GM23338 (cell line): ENCODE results near the gene ELL3. TPM values are rescaled to one million over a fixed set of nuclear protein-coding genes. Genes with fewer than 3 reads are reported as not detected.

Experiments
- ATAC-seq: fragments of 200-7000 bp; cut with Tn5 transposase; 3 replicates; pipeline ENCODE4 v1.9.1; 2020
- DNase-seq: peaks from one replicate; pipeline ENCODE4 v3.0.0-alpha.2; 2015; ENCODE audit warnings: low spot score
- H2AFZ ChIP-seq: fragments of 200-600 bp; sonication (generic); 2 replicates; pipeline ENCODE4 v1.8.0; 2016; ENCODE audit warnings: antibody characterized with exemption, mild to moderate bottlenecking, moderate library complexity
- H3F3A ChIP-seq: fragments of 200-600 bp; sonication (generic); replicated peaks from 2 replicates; pipeline ENCODE4 v1.8.0; 2017; ENCODE audit warnings: antibody characterized with exemption, mixed run types, low read depth
- H3K27ac ChIP-seq: fragments of 200-600 bp; sonication (generic); 2 replicates; pipeline ENCODE4 v1.6.1; 2016; ENCODE audit warnings: low read depth
- H3K27me3 ChIP-seq: fragments of 200-600 bp; sonication (generic); 2 replicates; pipeline ENCODE4 v1.8.0; 2016; ENCODE audit warnings: mild to moderate bottlenecking, mixed run types, moderate library complexity; ENCODE audit not compliant: insufficient read depth
- H3K36me3 ChIP-seq: fragments of 200-600 bp; sonication (generic); 2 replicates; pipeline ENCODE4 v1.8.0; 2016; ENCODE audit warnings: mild to moderate bottlenecking; ENCODE audit not compliant: insufficient read depth
- H3K4me1 ChIP-seq: fragments of 200-600 bp; sonication (generic); 2 replicates; pipeline ENCODE4 v1.8.0; 2016; ENCODE audit warnings: mild to moderate bottlenecking, moderate library complexity; ENCODE audit not compliant: insufficient read depth
- H3K4me2 ChIP-seq: fragments of 200-600 bp; sonication (generic); 2 replicates; pipeline ENCODE4 v1.7.1; 2017; ENCODE audit warnings: mixed run types
- H3K4me3 ChIP-seq: fragments of 200-600 bp; sonication (generic); 2 replicates; pipeline ENCODE4 v1.6.1; 2016; ENCODE audit warnings: mixed run types
- H3K79me2 ChIP-seq: fragments of 200-600 bp; sonication (generic); replicated peaks from 2 replicates; pipeline ENCODE4 v1.8.0; 2017; ENCODE audit warnings: mild to moderate bottlenecking; ENCODE audit not compliant: insufficient read depth
- H3K9me2 ChIP-seq: fragments of 200-600 bp; sonication (generic); 2 replicates; pipeline ENCODE4 v1.8.0; 2017; ENCODE audit not compliant: insufficient read depth
- H4K20me1 ChIP-seq: fragments of 200-600 bp; sonication (generic); replicated peaks from 2 replicates; pipeline ENCODE4 v1.8.0; 2017; ENCODE audit warnings: mild to moderate bottlenecking; ENCODE audit not compliant: insufficient read depth
- H3K27ac Mint-ChIP-seq: 2 replicates; pipeline ENCODE4 v1.8.0; 2020; ENCODE audit warnings: inconsistent platforms, mild to moderate bottlenecking, moderate library complexity, mixed read lengths
- H3K27me3 Mint-ChIP-seq: 3 replicates; pipeline ENCODE4 v1.8.0; 2022; ENCODE audit warnings: low read depth, mild to moderate bottlenecking, moderate library complexity, mixed read lengths, inconsistent platforms; ENCODE audit not compliant: insufficient read depth, poor library complexity
- H3K36me3 Mint-ChIP-seq: 3 replicates; pipeline ENCODE4 v1.8.0; 2021; ENCODE audit warnings: low read depth, mild to moderate bottlenecking, inconsistent platforms, moderate library complexity, mixed read lengths
- H3K4me1 Mint-ChIP-seq: 3 replicates; pipeline ENCODE4 v1.8.0; 2020; ENCODE audit warnings: mild to moderate bottlenecking, inconsistent platforms, mixed read lengths
- H3K4me3 Mint-ChIP-seq: 3 replicates; pipeline ENCODE4 v1.8.0; 2021; ENCODE audit warnings: moderate library complexity, mild to moderate bottlenecking, inconsistent platforms, mixed read lengths
- H3K9me3 Mint-ChIP-seq: 3 replicates; pipeline ENCODE4 v1.8.0; 2020; ENCODE audit warnings: moderate library complexity, mild to moderate bottlenecking, inconsistent platforms, mixed read lengths
- CREB1 ChIP-seq: fragments of 250-450 bp; sonication (Bioruptor Pico); IDR thresholded peaks from 2 replicates; pipeline ENCODE4 v1.5.0; 2020; ENCODE audit warnings: low read depth, mild to moderate bottlenecking, moderate library complexity
- ETS1 ChIP-seq: IDR thresholded peaks from 2 replicates; pipeline ENCODE4 v1.6.1; 2016; ENCODE audit warnings: antibody characterized with exemption
- EZH2 ChIP-seq: fragments of 200-600 bp; sonication (generic); IDR thresholded peaks from one replicate; pipeline ENCODE4 v1.8.0; 2017; ENCODE audit warnings: antibody characterized with exemption, mild to moderate bottlenecking, low read depth; ENCODE audit not compliant: unreplicated experiment
- EZH2phosphoT487 ChIP-seq: fragments of 200-600 bp; sonication (generic); IDR thresholded peaks from one replicate; pipeline ENCODE4 v1.8.1; 2018; ENCODE audit warnings: antibody characterized with exemption; ENCODE audit not compliant: unreplicated experiment
- JUNB ChIP-seq: IDR thresholded peaks from one replicate; pipeline ENCODE4 v1.6.1; 2016; ENCODE audit warnings: antibody characterized with exemption; ENCODE audit not compliant: unreplicated experiment
- NANOG ChIP-seq: IDR thresholded peaks from 2 replicates; pipeline ENCODE4 v1.6.1; 2016; ENCODE audit warnings: antibody characterized with exemption, borderline replicate concordance
- POLR2AphosphoS5 ChIP-seq: IDR thresholded peaks from 2 replicates; pipeline ENCODE4 v1.6.1; 2016; ENCODE audit warnings: antibody characterized with exemption, low read depth
- STAT1 ChIP-seq: IDR thresholded peaks from one replicate; pipeline ENCODE4 v1.6.1; 2016; ENCODE audit warnings: antibody characterized with exemption; ENCODE audit not compliant: unreplicated experiment
- ZNF114 ChIP-seq: fragments of 250-450 bp; sonication (Bioruptor Pico); IDR thresholded peaks from 2 replicates; pipeline ENCODE4 v1.5.0; 2020; ENCODE audit warnings: mild to moderate bottlenecking, moderate library complexity
- ZNF331 ChIP-seq: fragments of 250-450 bp; sonication (Bioruptor Pico); IDR thresholded peaks from 2 replicates; pipeline ENCODE4 v1.5.0; 2020; ENCODE audit warnings: low read depth, mild to moderate bottlenecking, moderate library complexity
- polyA plus RNA-seq: library from polyadenylated mRNA; unstranded; fragments of >200 nt; fragmentation: Nextera tagmentation; extraction: Ambion mirVana; gene quantifications from 2 replicates; pipeline ENCODE4 v1.2.1, GENCODE V29; 2016
- total RNA-seq: library from RNA; depleted of rRNA; stranded (reverse); fragments of >200 nt; shearing (Covaris generic); gene quantifications from 2 replicates; pipeline ENCODE4 v1.2.3, GENCODE V29; 2014
- TF ChIP-seq, protein P1 (sequence below), 2 experiments: fragments of 200-600 bp in 1 of 2; sonication (generic) in 1 of 2; conservative IDR thresholded peaks; 2 replicates each; pipeline versions ENCODE4 v1.5.1 to v1.6.1; 2016 to 2017; ENCODE audit warnings: antibody characterized with exemption in 2 of 2, low read depth in 2 of 2, mild to moderate bottlenecking in 2 of 2, moderate library complexity in 1 of 2
- TF ChIP-seq, protein P2 (sequence below): IDR thresholded peaks from one replicate; pipeline ENCODE4 v1.6.1; 2018; ENCODE audit warnings: antibody characterized with exemption; ENCODE audit not compliant: unreplicated experiment
- TF ChIP-seq, protein P3 (sequence below): fragments of 250-450 bp; sonication (Bioruptor Pico); IDR thresholded peaks from 2 replicates; pipeline ENCODE4 v1.5.0; 2020; ENCODE audit warnings: mild to moderate bottlenecking, moderate library complexity

ELL3 gene
- total and polyA plus RNA-seq, 2 experiments from 2014 or later: 13.6 to 14.2 TPM

GRCh38 chr15:43735416-43735815 lies 41.4 kb downstream of the ELL3 start:
- no peaks in the 10 kb centered on the region for H3K36me3 ChIP-seq
- no peak for TF ChIP-seq JUNB
- TF ChIP-seq, protein P1, sequence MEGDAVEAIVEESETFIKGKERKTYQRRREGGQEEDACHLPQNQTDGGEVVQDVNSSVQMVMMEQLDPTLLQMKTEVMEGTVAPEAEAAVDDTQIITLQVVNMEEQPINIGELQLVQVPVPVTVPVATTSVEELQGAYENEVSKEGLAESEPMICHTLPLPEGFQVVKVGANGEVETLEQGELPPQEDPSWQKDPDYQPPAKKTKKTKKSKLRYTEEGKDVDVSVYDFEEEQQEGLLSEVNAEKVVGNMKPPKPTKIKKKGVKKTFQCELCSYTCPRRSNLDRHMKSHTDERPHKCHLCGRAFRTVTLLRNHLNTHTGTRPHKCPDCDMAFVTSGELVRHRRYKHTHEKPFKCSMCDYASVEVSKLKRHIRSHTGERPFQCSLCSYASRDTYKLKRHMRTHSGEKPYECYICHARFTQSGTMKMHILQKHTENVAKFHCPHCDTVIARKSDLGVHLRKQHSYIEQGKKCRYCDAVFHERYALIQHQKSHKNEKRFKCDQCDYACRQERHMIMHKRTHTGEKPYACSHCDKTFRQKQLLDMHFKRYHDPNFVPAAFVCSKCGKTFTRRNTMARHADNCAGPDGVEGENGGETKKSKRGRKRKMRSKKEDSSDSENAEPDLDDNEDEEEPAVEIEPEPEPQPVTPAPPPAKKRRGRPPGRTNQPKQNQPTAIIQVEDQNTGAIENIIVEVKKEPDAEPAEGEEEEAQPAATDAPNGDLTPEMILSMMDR (conservative IDR thresholded peaks at IDR 0.05; ENCODE audit: low read depth in 2 of 2): no peak
- TF ChIP-seq, protein P2, sequence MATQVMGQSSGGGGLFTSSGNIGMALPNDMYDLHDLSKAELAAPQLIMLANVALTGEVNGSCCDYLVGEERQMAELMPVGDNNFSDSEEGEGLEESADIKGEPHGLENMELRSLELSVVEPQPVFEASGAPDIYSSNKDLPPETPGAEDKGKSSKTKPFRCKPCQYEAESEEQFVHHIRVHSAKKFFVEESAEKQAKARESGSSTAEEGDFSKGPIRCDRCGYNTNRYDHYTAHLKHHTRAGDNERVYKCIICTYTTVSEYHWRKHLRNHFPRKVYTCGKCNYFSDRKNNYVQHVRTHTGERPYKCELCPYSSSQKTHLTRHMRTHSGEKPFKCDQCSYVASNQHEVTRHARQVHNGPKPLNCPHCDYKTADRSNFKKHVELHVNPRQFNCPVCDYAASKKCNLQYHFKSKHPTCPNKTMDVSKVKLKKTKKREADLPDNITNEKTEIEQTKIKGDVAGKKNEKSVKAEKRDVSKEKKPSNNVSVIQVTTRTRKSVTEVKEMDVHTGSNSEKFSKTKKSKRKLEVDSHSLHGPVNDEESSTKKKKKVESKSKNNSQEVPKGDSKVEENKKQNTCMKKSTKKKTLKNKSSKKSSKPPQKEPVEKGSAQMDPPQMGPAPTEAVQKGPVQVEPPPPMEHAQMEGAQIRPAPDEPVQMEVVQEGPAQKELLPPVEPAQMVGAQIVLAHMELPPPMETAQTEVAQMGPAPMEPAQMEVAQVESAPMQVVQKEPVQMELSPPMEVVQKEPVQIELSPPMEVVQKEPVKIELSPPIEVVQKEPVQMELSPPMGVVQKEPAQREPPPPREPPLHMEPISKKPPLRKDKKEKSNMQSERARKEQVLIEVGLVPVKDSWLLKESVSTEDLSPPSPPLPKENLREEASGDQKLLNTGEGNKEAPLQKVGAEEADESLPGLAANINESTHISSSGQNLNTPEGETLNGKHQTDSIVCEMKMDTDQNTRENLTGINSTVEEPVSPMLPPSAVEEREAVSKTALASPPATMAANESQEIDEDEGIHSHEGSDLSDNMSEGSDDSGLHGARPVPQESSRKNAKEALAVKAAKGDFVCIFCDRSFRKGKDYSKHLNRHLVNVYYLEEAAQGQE: no peak
- no peak for TF ChIP-seq ETS1
- TF ChIP-seq STAT1: no peak
- TF ChIP-seq CREB1: no peak
- no peak for TF ChIP-seq EZH2phosphoT487
- TF ChIP-seq ZNF114 (CRISPR knock-in tag): no peak
- TF ChIP-seq NANOG: no peak
- no peak for TF ChIP-seq EZH2
- no peak for TF ChIP-seq ZNF331 (CRISPR knock-in tag)
- no peak for TF ChIP-seq POLR2AphosphoS5
- TF ChIP-seq, protein P3, sequence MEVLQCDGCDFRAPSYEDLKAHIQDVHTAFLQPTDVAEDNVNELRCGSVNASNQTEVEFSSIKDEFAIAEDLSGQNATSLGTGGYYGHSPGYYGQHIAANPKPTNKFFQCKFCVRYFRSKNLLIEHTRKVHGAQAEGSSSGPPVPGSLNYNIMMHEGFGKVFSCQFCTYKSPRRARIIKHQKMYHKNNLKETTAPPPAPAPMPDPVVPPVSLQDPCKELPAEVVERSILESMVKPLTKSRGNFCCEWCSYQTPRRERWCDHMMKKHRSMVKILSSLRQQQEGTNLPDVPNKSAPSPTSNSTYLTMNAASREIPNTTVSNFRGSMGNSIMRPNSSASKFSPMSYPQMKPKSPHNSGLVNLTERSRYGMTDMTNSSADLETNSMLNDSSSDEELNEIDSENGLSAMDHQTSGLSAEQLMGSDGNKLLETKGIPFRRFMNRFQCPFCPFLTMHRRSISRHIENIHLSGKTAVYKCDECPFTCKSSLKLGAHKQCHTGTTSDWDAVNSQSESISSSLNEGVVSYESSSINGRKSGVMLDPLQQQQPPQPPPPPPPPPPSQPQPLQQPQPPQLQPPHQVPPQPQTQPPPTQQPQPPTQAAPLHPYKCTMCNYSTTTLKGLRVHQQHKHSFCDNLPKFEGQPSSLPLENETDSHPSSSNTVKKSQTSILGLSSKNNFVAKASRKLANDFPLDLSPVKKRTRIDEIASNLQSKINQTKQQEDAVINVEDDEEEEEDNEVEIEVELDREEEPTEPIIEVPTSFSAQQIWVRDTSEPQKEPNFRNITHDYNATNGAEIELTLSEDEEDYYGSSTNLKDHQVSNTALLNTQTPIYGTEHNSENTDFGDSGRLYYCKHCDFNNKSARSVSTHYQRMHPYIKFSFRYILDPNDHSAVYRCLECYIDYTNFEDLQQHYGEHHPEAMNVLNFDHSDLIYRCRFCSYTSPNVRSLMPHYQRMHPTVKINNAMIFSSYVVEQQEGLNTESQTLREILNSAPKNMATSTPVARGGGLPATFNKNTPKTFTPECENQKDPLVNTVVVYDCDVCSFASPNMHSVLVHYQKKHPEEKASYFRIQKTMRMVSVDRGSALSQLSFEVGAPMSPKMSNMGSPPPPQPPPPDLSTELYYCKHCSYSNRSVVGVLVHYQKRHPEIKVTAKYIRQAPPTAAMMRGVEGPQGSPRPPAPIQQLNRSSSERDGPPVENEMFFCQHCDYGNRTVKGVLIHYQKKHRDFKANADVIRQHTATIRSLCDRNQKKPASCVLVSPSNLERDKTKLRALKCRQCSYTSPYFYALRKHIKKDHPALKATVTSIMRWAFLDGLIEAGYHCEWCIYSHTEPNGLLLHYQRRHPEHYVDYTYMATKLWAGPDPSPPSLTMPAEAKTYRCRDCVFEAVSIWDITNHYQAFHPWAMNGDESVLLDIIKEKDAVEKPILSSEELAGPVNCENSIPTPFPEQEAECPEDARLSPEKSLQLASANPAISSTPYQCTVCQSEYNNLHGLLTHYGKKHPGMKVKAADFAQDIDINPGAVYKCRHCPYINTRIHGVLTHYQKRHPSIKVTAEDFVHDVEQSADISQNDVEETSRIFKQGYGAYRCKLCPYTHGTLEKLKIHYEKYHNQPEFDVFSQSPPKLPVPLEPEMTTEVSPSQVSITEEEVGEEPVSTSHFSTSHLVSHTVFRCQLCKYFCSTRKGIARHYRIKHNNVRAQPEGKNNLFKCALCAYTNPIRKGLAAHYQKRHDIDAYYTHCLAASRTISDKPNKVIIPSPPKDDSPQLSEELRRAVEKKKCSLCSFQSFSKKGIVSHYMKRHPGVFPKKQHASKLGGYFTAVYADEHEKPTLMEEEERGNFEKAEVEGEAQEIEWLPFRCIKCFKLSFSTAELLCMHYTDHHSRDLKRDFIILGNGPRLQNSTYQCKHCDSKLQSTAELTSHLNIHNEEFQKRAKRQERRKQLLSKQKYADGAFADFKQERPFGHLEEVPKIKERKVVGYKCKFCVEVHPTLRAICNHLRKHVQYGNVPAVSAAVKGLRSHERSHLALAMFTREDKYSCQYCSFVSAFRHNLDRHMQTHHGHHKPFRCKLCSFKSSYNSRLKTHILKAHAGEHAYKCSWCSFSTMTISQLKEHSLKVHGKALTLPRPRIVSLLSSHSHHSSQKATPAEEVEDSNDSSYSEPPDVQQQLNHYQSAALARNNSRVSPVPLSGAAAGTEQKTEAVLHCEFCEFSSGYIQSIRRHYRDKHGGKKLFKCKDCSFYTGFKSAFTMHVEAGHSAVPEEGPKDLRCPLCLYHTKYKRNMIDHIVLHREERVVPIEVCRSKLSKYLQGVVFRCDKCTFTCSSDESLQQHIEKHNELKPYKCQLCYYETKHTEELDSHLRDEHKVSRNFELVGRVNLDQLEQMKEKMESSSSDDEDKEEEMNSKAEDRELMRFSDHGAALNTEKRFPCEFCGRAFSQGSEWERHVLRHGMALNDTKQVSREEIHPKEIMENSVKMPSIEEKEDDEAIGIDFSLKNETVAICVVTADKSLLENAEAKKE (CRISPR knock-in tag): no peak
- no peaks in the 10 kb centered on the region for H3K9me2 ChIP-seq
- H3K27me3 ChIP-seq: no peaks in the 10 kb centered on the region
- Mint-ChIP-seq H3K36me3 (no peaks in the 10 kb centered on the region), H3K27ac (no peak overlapping the region), H3K4me3 (no peak overlapping the region), H3K4me1 (0 out of 3 replicates have a peak, but pooled peaks cover 2% of the 10 kb centered on the region), H3K27me3 (no peaks in the 10 kb centered on the region), H3K9me3 (no peaks in the 10 kb centered on the region; the same call in 2 of the 3 replicates)
- ATAC-seq (no peak), DNase-seq (no peak)
- no peak overlapping the region for H3K4me2 ChIP-seq
- no peak overlapping the region for H2AFZ ChIP-seq
- H3K4me1 ChIP-seq: no peaks in the 10 kb centered on the region
- no peak overlapping the region for H3K4me3 ChIP-seq
- no peaks in the 10 kb centered on the region for H3K79me2 ChIP-seq
- no peak overlapping the region for H3K27ac ChIP-seq
- no peaks in the 10 kb centered on the region for H4K20me1 ChIP-seq
- H3F3A ChIP-seq: no peaks in the 10 kb centered on the region
